Heart left ventricle (tissue), 16 donors: Measurements from ENCODE around the gene PGLYRP2. TPM values are rescaled to one million over a fixed set of nuclear protein-coding genes. Genes with fewer than 3 reads are reported as not detected.
"Not testable (repeated sequence)": the region's sequence is repeated elsewhere in the genome, so short reads cannot be mapped to it uniquely, and the experiment has no call there.

Experiments used
- ATAC-seq, 4 donors: fragments of 200-7000 bp; cut with Tn5 transposase; one replicate each; pipeline ENCODE4 v1.9.1; 2020 to 2022; ENCODE audit warnings: moderate library complexity in 4 of 4, mild to moderate bottlenecking in 3 of 4, moderate number of reproducible peaks in 1 of 4
- DNase-seq, 5 donors: peaks; one replicate each; pipeline ENCODE4 v3.0.0-alpha.2; 2020
- H3K27ac ChIP-seq, 12 donors: fragments of 200-600 bp; sonication (generic) in 4 of 12; one replicate each; pipeline versions ENCODE4 v1.5.0 to v1.8.0; 2016 to 2022; ENCODE audit warnings: mild to moderate bottlenecking in 2 of 12
- H3K27me3 ChIP-seq, 9 donors: fragments of 200-600 bp; sonication (generic) in 2 of 9; one replicate each; pipeline versions ENCODE4 v1.5.1 to v1.8.0; 2016 to 2022; ENCODE audit warnings: mild to moderate bottlenecking in 3 of 9
- H3K36me3 ChIP-seq, 9 donors: fragments of 200-600 bp; sonication (generic) in 2 of 9; one replicate each; pipeline versions ENCODE4 v1.5.0 to v1.8.0; 2018 to 2022; ENCODE audit warnings: mild to moderate bottlenecking in 2 of 9
- H3K4me1 ChIP-seq, 12 donors: fragments of 200-600 bp; sonication (generic) in 4 of 12; one replicate each; pipeline versions ENCODE4 v1.5.0 to v1.8.0; 2016 to 2022; ENCODE audit warnings: mild to moderate bottlenecking in 3 of 12
- H3K4me3 ChIP-seq, 12 donors: fragments of 200-600 bp; sonication (generic) in 4 of 12; one replicate each; pipeline versions ENCODE4 v1.5.0 to v1.8.0; 2017 to 2022; ENCODE audit warnings: mild to moderate bottlenecking in 9 of 12, moderate library complexity in 4 of 12
- H3K9me3 ChIP-seq, 12 donors: fragments of 200-600 bp; sonication (generic) in 4 of 12; one replicate each; pipeline versions ENCODE4 v1.5.0 to v1.8.0; 2016 to 2022; ENCODE audit warnings: mild to moderate bottlenecking in 1 of 12
- POLR2A ChIP-seq, 2 donors: fragments of 450-650 bp; IDR thresholded peaks; one replicate each; pipeline ENCODE4 v1.6.1; 2017; ENCODE audit warnings: antibody characterized with exemption in 2 of 2, mild to moderate bottlenecking in 2 of 2, moderate library complexity in 2 of 2
- WGBS, 4 donors: extraction: QIAGEN DNeasy Blood & Tissue Kit in 2 of 4; methylation state at CpG; one replicate each; pipeline versions ENCODE4 v1.1.5 to v1.1.7; 2013 to 2018; 5-methylcytosine and 5-hydroxymethylcytosine counted together
- intact Hi-C, 10 donors: fragments of 100-400 bp; cut with DNase I; formaldehyde crosslinking; loops; one replicate each; pipeline versions ENCODE4 v1.11.1 to v1.14.2; 2022
- polyA plus RNA-seq, 2 donors: library from polyadenylated mRNA; stranded (reverse); fragments of 200-250 nt; gene quantifications; one replicate each; pipeline ENCODE4 v1.2.3, GENCODE V29; 2013
- total RNA-seq, 9 donors: library from RNA; depleted of rRNA in 2 of 9; stranded (reverse); fragments of >200 nt in 2 of 9; fragmentation: NEBNext Ultra II Directional in 3 of 9; extraction: Animal tissue kit (Norgen Biotek cat#: 25700) in 3 of 9; gene quantifications; one replicate each; pipeline versions ENCODE4 v1.1.0 to v1.2.4, GENCODE V29; 2016 to 2023
- TF ChIP-seq, protein P1 (sequence below), 12 donors: fragments of 200-600 bp; sonication (generic) in 4 of 12; IDR thresholded peaks; one replicate each; pipeline versions ENCODE4 v1.5.0 to v1.8.0; 2018 to 2022; ENCODE audit warnings: antibody characterized with exemption in 12 of 12, mild to moderate bottlenecking in 5 of 12
- donor health status: ischemic (EF 13 %, LVEDD 7.1; RV severe dilation, severe dysfunction).
- donor health status: healthy with polysubstance abuse.
- donor health status: DM: no; HTN: yes; CAD: no.
- donor health status: DM: no; HTN: no; CAD: no.
- donor health status: ischemic (EF 25% LVEDD 6.9; RV normal size, moderate dysfunction).
- donor health status: ischemic (EF 25% LVEDD 5.7; RV mildly dilated, moderate dysfunction).
- donor health status: healthy.
- donor health status: DM: yes; HTN: yes; CAD: no.
- donor health status: ischemic (EF 35%, LVEDD 5.7; RV mildly dilated, moderate dysfunction).
- donor health status: nonischemic (EF 11% LVEDD 7.7; RV severe dilation, severe dysfunction).
- donor health status: DM: yes; HTN: yes; CAD: no.
- donor health status: PGD.
- donor health status: ischemic (EF 29% LVEDD 5.4; RV normal size, mild dysfunction).
- donor health status: nonischemic (EF 23%, LVEDD 6.1; RV moderate dilation, normal function).

PGLYRP2 gene
- total and polyA plus RNA-seq, 11 donors = not detected

DNA sequence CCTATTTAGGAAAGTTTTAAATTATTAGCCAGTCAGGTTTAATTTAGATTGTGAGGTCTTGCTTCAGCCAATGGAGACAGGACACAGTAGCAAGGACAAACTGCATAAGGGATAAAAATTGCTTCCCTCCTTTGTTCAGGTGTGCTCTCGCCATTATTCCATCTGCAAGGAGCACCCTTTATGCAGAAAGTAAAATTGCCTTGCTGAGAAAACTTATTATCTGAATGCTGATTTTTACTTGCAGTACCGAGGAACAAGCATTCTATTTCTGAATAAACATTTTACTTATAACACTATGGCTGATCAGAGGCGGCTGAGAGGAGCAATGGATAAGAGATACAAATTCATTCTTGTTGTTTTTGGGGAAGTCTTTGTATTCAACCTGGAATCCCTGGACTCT is 37.1 kb upstream of the PGLYRP2 start:
- H3K9me3 ChIP-seq = peaks cover 0 to 14% (median 5%) of the 10 kb centered on the region in 12 donors
- H3K4me3 ChIP-seq = no peak overlapping the region
- peaks cover 0 to 22% (median 0%) of the 10 kb centered on the region in 9 donors for H3K27me3 ChIP-seq
- intact Hi-C loops = no loop called here
- TF ChIP-seq POLR2A (IDR thresholded peaks at IDR 0.05) = no peak
- TF ChIP-seq, protein P1, sequence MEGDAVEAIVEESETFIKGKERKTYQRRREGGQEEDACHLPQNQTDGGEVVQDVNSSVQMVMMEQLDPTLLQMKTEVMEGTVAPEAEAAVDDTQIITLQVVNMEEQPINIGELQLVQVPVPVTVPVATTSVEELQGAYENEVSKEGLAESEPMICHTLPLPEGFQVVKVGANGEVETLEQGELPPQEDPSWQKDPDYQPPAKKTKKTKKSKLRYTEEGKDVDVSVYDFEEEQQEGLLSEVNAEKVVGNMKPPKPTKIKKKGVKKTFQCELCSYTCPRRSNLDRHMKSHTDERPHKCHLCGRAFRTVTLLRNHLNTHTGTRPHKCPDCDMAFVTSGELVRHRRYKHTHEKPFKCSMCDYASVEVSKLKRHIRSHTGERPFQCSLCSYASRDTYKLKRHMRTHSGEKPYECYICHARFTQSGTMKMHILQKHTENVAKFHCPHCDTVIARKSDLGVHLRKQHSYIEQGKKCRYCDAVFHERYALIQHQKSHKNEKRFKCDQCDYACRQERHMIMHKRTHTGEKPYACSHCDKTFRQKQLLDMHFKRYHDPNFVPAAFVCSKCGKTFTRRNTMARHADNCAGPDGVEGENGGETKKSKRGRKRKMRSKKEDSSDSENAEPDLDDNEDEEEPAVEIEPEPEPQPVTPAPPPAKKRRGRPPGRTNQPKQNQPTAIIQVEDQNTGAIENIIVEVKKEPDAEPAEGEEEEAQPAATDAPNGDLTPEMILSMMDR (IDR thresholded peaks at IDR 0.05) = no peak
- DNase-seq = no peak
- ATAC-seq = no peak
- no peak overlapping the region for H3K27ac ChIP-seq
- no peaks in the 10 kb centered on the region for H3K36me3 ChIP-seq
- WGBS, 4 donors = 86 to 93% (median 88%) methylated on average over 3 of the region's 3 CpGs
- H3K4me1 ChIP-seq = peaks cover 0 to 9% (median 0%) of the 10 kb centered on the region in 12 donors

GRCh38 chr19:15515227-15515625 is 35.9 kb upstream of the PGLYRP2 start:
- Histone ChIP-seq H3K9me3 (peaks cover 0 to 14% (median 5%) of the 10 kb centered on the region in 12 donors), H3K27ac (peak overlapping the region in 1 of 12 donors; percentile 81), H3K27me3 (peaks cover 0 to 27% (median 2%) of the 10 kb centered on the region in 9 donors)
- ATAC-seq, H3K4me1 ChIP-seq, H3K36me3 ChIP-seq, H3K4me3 ChIP-seq, intact Hi-C loops, DNase-seq: not testable (repeated sequence)
- 87 to 92% (median 90%) methylated on average over 9 of the region's 9 CpGs for WGBS, 4 donors

GRCh38 chr19:15511671-15512424 is 32.5 kb upstream of the PGLYRP2 start:
- WGBS, 4 donors = 83 to 89% (median 86%) methylated on average over 18 to 19 of the region's 19 CpGs
- DNase-seq (no peak), ATAC-seq (no peak)
- Histone ChIP-seq H3K4me1 (peaks cover 0 to 9% (median 0%) of the 10 kb centered on the region in 12 donors), H3K27ac (no peak overlapping the region), H3K9me3 (peaks cover 0 to 10% (median 5%) of the 10 kb centered on the region in 12 donors), H3K36me3 (no peaks in the 10 kb centered on the region), H3K27me3 (peaks cover 8 to 54% (median 33%) of the 10 kb centered on the region in 9 donors), H3K4me3 (no peak overlapping the region)
- intact Hi-C loops = no loop called here
- TF ChIP-seq POLR2A (IDR thresholded peaks at IDR 0.05) = no peak
- TF ChIP-seq, protein P1 (IDR thresholded peaks at IDR 0.05) = no peak

GRCh38 chr19:15508035-15508710 is 28.9 kb upstream of the PGLYRP2 start, which contains the start of gene CYP4F22:
Gene CYP4F22, plus strand, starts transcription at chr19:15508525. Its CDS starts 16,812 bp downstream, at chr19:15525337.
- Histone ChIP-seq H3K4me1 (peaks cover 0 to 8% (median 0%) of the 10 kb centered on the region in 12 donors), H3K4me3 (peak within 1 kb of the TSS in 6 of 12 donors; percentile 12 to 40 (median 20)), H3K27me3 (peaks cover 8 to 63% (median 38%) of the 10 kb centered on the region in 9 donors), H3K27ac (no peak within 1 kb of the TSS), H3K9me3 (no peaks in the 10 kb centered on the region), H3K36me3 (no peaks in the 10 kb centered on the region)
- intact Hi-C loops = no loop called here
- 5 to 6% (median 5%) methylated on average over 44 to 52 of the region's 52 CpGs for WGBS, 4 donors
- no peak for TF ChIP-seq POLR2A (IDR thresholded peaks at IDR 0.05)
- TF ChIP-seq, protein P1 (IDR thresholded peaks at IDR 0.05) = no peak
- ATAC-seq (no peak), DNase-seq (no peak)
